Fibroblast of pulmonary artery (primary cell): ENCODE data around the gene STX1B.

Experiments
- DNase-seq: peaks from one replicate; pipeline ENCODE4 v3.0.0-alpha.2; 2010; ENCODE audit warnings: low read depth
- H3K4me3 ChIP-seq: replicated peaks from 2 replicates; pipeline ENCODE4 v1.5.1; 2011; ENCODE audit warnings: low read depth, mild to moderate bottlenecking, control low read depth, low read length, moderate library complexity
- TF ChIP-seq, protein P1 (sequence below): IDR thresholded peaks from 2 replicates; pipeline ENCODE4 v1.5.1; 2011; ENCODE audit warnings: mild to moderate bottlenecking, control low read depth, low read length, inconsistent platforms; ENCODE audit errors: missing control alignments

The STX1B gene

DNA sequence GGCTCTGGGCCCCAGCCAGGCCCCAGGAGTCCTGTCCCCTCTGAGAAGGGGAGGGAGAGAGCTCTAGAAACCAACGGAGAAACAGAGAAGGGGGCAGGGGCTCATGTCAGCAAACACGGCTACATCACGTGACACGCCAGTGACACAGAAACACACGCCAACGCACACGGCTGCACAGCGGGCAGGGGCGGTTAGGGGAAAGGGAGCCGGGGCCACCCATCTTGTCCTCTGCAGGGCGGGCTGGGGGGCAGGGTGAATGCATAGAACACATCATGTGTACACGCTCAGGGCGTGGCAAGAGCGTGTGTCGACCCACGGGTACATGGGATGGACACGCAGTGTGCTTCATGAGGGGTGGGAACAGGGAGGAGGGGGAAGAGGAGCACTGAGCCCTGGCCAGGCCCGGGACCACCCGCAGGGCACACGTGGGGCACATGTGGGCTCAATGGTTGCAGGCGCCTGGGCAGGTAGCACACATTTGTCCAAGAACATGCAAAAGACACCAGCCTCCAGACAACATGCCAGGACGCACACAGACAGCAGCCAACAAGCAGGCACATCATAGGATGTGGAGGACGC lies 20.9 kb downstream of the STX1B start:
- no peak for DNase-seq
- TF ChIP-seq, protein P1, sequence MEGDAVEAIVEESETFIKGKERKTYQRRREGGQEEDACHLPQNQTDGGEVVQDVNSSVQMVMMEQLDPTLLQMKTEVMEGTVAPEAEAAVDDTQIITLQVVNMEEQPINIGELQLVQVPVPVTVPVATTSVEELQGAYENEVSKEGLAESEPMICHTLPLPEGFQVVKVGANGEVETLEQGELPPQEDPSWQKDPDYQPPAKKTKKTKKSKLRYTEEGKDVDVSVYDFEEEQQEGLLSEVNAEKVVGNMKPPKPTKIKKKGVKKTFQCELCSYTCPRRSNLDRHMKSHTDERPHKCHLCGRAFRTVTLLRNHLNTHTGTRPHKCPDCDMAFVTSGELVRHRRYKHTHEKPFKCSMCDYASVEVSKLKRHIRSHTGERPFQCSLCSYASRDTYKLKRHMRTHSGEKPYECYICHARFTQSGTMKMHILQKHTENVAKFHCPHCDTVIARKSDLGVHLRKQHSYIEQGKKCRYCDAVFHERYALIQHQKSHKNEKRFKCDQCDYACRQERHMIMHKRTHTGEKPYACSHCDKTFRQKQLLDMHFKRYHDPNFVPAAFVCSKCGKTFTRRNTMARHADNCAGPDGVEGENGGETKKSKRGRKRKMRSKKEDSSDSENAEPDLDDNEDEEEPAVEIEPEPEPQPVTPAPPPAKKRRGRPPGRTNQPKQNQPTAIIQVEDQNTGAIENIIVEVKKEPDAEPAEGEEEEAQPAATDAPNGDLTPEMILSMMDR, result no peak
- no peak overlapping the region for H3K4me3 ChIP-seq

DNA sequence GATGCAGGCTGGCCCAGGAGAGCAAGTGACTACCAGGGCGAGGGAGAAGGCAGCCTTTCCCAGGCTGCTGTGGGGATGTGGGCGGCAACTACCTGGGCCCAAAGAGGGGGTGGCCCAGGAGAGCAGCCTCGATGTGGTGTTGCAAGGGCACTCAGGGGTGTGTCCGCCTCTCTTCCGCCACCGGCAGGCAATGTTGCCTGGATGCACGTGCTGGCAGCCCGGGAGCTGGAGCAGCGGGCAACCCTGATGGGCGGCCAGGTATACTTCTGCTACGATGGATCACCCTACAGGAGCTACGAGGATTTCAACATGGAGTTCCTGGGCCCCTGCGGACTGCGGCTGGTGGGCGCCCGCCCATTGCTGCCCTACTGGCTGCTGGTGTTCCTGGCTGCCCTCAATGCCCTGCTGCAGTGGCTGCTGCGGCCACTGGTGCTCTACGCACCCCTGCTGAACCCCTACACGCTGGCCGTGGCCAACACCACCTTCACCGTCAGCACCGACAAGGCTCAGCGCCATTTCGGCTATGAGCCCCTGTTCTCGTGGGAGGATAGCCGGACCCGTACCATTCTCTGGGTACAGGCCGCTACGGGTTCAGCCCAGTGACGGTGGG lies 22.8 kb downstream of the STX1B start:
- TF ChIP-seq, protein P1, result no peak
- DNase-seq, result no peak
- no peak overlapping the region for H3K4me3 ChIP-seq

DNA sequence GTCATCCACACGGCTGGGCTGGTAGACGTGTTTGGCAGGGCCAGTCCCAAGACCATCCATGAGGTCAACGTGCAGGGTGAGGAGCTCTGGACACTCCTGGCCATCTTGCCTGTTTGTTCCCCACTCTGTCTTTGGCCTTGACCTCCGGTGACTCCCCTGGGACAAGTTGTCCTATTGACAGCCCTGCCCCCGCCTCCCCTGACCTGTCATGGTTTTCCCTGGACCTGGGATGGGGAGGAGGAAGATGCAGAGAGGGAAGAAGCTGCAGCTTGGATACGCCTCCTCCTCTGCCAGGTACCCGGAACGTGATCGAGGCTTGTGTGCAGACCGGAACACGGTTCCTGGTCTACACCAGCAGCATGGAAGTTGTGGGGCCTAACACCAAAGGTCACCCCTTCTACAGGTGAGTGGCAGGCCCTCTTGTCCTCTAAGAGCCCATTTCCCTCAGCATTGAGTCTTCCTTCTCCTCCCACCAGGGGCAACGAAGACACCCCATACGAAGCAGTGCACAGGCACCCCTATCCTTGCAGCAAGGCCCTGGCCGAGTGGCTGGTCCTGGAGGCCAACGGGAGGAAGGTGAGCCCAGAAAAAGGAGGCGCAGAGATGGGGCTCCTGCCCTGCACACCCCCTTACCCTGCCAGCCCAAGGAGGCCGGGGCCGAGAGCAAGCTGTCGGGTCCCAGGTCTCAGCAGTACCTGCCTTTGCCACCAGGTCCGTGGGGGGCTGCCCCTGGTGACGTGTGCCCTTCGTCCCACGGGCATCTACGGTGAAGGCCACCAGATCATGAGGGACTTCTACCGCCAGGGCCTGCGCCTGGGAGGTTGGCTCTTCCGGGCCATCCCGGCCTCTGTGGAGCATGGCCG lies 24.1 kb downstream of the STX1B start:
- no peak overlapping the region for H3K4me3 ChIP-seq
- TF ChIP-seq, protein P1, result no peak
- DNase-seq, result no peak

DNA sequence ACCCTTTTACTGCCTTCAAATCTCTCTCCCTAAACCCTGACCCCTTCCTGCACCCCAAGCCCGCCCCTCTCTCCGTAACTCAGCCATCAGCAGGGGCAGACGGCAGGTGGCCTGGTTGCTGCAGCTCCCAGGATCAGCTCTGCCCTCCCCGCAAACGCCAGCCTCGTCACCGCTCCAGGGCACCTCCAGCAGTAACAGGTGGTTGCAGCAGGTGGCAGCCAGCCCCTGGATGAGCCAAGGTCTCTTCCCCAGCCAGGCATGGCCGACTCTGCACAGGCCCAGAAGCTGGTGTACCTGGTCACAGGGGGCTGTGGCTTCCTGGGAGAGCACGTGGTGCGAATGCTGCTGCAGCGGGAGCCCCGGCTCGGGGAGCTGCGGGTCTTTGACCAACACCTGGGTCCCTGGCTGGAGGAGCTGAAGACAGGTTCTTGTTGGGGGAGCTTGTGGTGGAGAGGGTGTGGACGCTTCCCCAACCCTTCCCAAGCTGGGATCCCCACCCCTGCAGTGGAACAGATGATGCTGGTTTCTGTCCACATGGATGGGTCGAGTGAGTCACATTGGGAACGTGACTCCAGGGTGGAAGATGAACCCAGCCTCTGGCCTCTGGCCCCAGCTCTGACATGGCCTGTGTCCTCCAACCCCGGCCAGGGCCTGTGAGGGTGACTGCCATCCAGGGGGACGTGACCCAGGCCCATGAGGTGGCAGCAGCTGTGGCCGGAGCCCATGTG lies 24.9 kb downstream of the STX1B start:
- peak overlapping the region; percentile 47 for H3K4me3 ChIP-seq
- TF ChIP-seq, protein P1, result no peak
- DNase-seq, result no peak

DNA sequence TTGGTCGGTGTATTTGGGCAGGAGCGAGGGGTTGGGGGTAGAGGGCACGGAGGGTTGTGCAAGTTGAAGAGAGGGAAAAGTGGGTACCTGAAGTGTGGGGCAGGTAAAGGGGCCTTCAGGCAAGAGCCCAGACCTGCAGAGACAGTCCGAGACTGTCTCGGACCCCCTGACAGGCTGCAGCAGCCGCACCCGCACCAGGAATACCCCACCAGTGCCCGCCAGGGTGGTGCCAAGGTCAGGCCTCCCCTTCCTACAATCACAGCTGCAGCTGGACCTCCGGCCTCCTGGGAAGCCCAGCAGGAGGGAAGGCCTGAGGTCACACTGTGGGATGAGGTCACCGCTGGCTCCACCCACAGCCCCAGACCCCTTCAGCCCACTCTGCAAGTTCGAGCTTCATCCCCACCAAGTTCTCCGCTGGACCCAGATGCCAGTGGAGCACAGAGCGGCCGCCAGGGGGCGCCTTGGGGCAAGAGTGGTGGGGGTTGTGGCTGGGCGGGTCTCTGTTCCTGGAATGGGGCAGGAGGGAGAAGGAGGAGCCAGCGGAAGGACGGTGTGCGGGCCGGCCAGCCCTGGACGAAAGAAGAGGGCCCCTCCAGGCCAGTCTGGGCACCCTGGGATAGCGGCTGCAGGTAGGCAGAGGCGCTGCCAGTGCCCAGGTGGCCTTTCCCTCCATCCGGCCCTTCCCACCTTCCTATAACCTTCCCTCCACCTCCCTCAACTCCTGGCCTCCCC lies 25.6 kb downstream of the STX1B start, which contains the start of gene HSD3B7:
HSD3B7 (plus strand) TSS at position 539 of the 732 bp plus-strand sequence. CDS start 452 bp downstream, outside the sequence.
- DNase-seq, result peak; percentile 80
- TF ChIP-seq, protein P1, result peak; percentile 88
- peak within 1 kb of the TSS; percentile 47 for H3K4me3 ChIP-seq
